GM23338 (cell line): ENCODE data around the gene STIL. TPM values are rescaled to one million over a fixed set of nuclear protein-coding genes. Genes with fewer than 3 reads are reported as not detected.
"Not testable (repeated sequence)": the region's sequence is repeated elsewhere in the genome, so short reads cannot be mapped to it uniquely, and the experiment has no call there.

Experiments
- ATAC-seq: fragments of 200-7000 bp; cut with Tn5 transposase; 3 replicates; pipeline ENCODE4 v1.9.1; 2020
- DNase-seq: peaks from one replicate; pipeline ENCODE4 v3.0.0-alpha.2; 2015; ENCODE audit warnings: low spot score
- H2AFZ ChIP-seq: fragments of 200-600 bp; sonication (generic); 2 replicates; pipeline ENCODE4 v1.8.0; 2016; ENCODE audit warnings: antibody characterized with exemption, mild to moderate bottlenecking, moderate library complexity
- H3F3A ChIP-seq: fragments of 200-600 bp; sonication (generic); replicated peaks from 2 replicates; pipeline ENCODE4 v1.8.0; 2017; ENCODE audit warnings: antibody characterized with exemption, mixed run types, low read depth
- H3K27ac ChIP-seq: fragments of 200-600 bp; sonication (generic); 2 replicates; pipeline ENCODE4 v1.6.1; 2016; ENCODE audit warnings: low read depth
- H3K27me3 ChIP-seq: fragments of 200-600 bp; sonication (generic); 2 replicates; pipeline ENCODE4 v1.8.0; 2016; ENCODE audit warnings: mild to moderate bottlenecking, mixed run types, moderate library complexity; ENCODE audit not compliant: insufficient read depth
- H3K36me3 ChIP-seq: fragments of 200-600 bp; sonication (generic); 2 replicates; pipeline ENCODE4 v1.8.0; 2016; ENCODE audit warnings: mild to moderate bottlenecking; ENCODE audit not compliant: insufficient read depth
- H3K4me1 ChIP-seq: fragments of 200-600 bp; sonication (generic); 2 replicates; pipeline ENCODE4 v1.8.0; 2016; ENCODE audit warnings: mild to moderate bottlenecking, moderate library complexity; ENCODE audit not compliant: insufficient read depth
- H3K4me2 ChIP-seq: fragments of 200-600 bp; sonication (generic); 2 replicates; pipeline ENCODE4 v1.7.1; 2017; ENCODE audit warnings: mixed run types
- H3K4me3 ChIP-seq: fragments of 200-600 bp; sonication (generic); 2 replicates; pipeline ENCODE4 v1.6.1; 2016; ENCODE audit warnings: mixed run types
- H3K79me2 ChIP-seq: fragments of 200-600 bp; sonication (generic); replicated peaks from 2 replicates; pipeline ENCODE4 v1.8.0; 2017; ENCODE audit warnings: mild to moderate bottlenecking; ENCODE audit not compliant: insufficient read depth
- H3K9me2 ChIP-seq: fragments of 200-600 bp; sonication (generic); 2 replicates; pipeline ENCODE4 v1.8.0; 2017; ENCODE audit not compliant: insufficient read depth
- H4K20me1 ChIP-seq: fragments of 200-600 bp; sonication (generic); replicated peaks from 2 replicates; pipeline ENCODE4 v1.8.0; 2017; ENCODE audit warnings: mild to moderate bottlenecking; ENCODE audit not compliant: insufficient read depth
- H3K27ac Mint-ChIP-seq: 2 replicates; pipeline ENCODE4 v1.8.0; 2020; ENCODE audit warnings: inconsistent platforms, mild to moderate bottlenecking, moderate library complexity, mixed read lengths
- H3K27me3 Mint-ChIP-seq: 3 replicates; pipeline ENCODE4 v1.8.0; 2022; ENCODE audit warnings: low read depth, mild to moderate bottlenecking, moderate library complexity, mixed read lengths, inconsistent platforms; ENCODE audit not compliant: insufficient read depth, poor library complexity
- H3K36me3 Mint-ChIP-seq: 3 replicates; pipeline ENCODE4 v1.8.0; 2021; ENCODE audit warnings: low read depth, mild to moderate bottlenecking, inconsistent platforms, moderate library complexity, mixed read lengths
- H3K4me1 Mint-ChIP-seq: 3 replicates; pipeline ENCODE4 v1.8.0; 2020; ENCODE audit warnings: mild to moderate bottlenecking, inconsistent platforms, mixed read lengths
- H3K4me3 Mint-ChIP-seq: 3 replicates; pipeline ENCODE4 v1.8.0; 2021; ENCODE audit warnings: moderate library complexity, mild to moderate bottlenecking, inconsistent platforms, mixed read lengths
- H3K9me3 Mint-ChIP-seq: 3 replicates; pipeline ENCODE4 v1.8.0; 2020; ENCODE audit warnings: moderate library complexity, mild to moderate bottlenecking, inconsistent platforms, mixed read lengths
- EZH2 ChIP-seq: fragments of 200-600 bp; sonication (generic); IDR thresholded peaks from one replicate; pipeline ENCODE4 v1.8.0; 2017; ENCODE audit warnings: antibody characterized with exemption, mild to moderate bottlenecking, low read depth; ENCODE audit not compliant: unreplicated experiment
- EZH2phosphoT487 ChIP-seq: fragments of 200-600 bp; sonication (generic); IDR thresholded peaks from one replicate; pipeline ENCODE4 v1.8.1; 2018; ENCODE audit warnings: antibody characterized with exemption; ENCODE audit not compliant: unreplicated experiment
- JUNB ChIP-seq: IDR thresholded peaks from one replicate; pipeline ENCODE4 v1.6.1; 2016; ENCODE audit warnings: antibody characterized with exemption; ENCODE audit not compliant: unreplicated experiment
- NANOG ChIP-seq: IDR thresholded peaks from 2 replicates; pipeline ENCODE4 v1.6.1; 2016; ENCODE audit warnings: antibody characterized with exemption, borderline replicate concordance
- POLR2AphosphoS5 ChIP-seq: IDR thresholded peaks from 2 replicates; pipeline ENCODE4 v1.6.1; 2016; ENCODE audit warnings: antibody characterized with exemption, low read depth
- ZNF114 ChIP-seq: fragments of 250-450 bp; sonication (Bioruptor Pico); IDR thresholded peaks from 2 replicates; pipeline ENCODE4 v1.5.0; 2020; ENCODE audit warnings: mild to moderate bottlenecking, moderate library complexity
- ZNF331 ChIP-seq: fragments of 250-450 bp; sonication (Bioruptor Pico); IDR thresholded peaks from 2 replicates; pipeline ENCODE4 v1.5.0; 2020; ENCODE audit warnings: low read depth, mild to moderate bottlenecking, moderate library complexity
- polyA plus RNA-seq: library from polyadenylated mRNA; unstranded; fragments of >200 nt; fragmentation: Nextera tagmentation; extraction: Ambion mirVana; gene quantifications from 2 replicates; pipeline ENCODE4 v1.2.1, GENCODE V29; 2016
- total RNA-seq: library from RNA; depleted of rRNA; stranded (reverse); fragments of >200 nt; shearing (Covaris generic); gene quantifications from 2 replicates; pipeline ENCODE4 v1.2.3, GENCODE V29; 2014
- TF ChIP-seq, protein P1 (sequence below): IDR thresholded peaks from 2 replicates; pipeline ENCODE4 v1.6.1; 2016; ENCODE audit warnings: antibody characterized with exemption
- TF ChIP-seq, protein P2 (sequence below): IDR thresholded peaks from one replicate; pipeline ENCODE4 v1.6.1; 2018; ENCODE audit warnings: antibody characterized with exemption; ENCODE audit not compliant: unreplicated experiment
- TF ChIP-seq, protein P3 (sequence below), 2 experiments: fragments of 200-600 bp in 1 of 2; sonication (generic) in 1 of 2; conservative IDR thresholded peaks; 2 replicates each; pipeline versions ENCODE4 v1.5.1 to v1.6.1; 2016 to 2017; ENCODE audit warnings: antibody characterized with exemption in 2 of 2, low read depth in 2 of 2, mild to moderate bottlenecking in 2 of 2, moderate library complexity in 1 of 2

Gene STIL
- total and polyA plus RNA-seq, 2 experiments from 2014 or later = 15.6 to 38.2 TPM

DNA sequence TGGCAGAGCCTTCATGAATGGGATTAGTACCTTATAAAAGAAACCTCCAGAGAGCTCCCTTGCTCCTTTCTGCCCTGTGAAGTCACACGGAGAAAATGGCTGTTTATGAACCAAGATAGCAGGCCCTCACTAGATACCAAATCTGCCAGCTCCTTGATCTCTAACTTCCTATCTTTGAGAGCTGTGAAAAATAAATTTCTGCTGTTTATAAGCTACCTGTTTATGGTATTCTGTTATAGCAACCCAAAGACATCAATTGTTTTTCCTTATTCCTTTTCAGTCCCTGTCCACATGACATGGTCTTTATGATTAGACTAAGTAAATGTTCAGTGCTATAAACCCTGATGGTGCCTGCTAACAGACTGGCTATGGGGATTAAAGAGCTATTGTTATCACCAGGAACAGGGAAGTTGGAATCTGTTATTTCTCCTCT is 9.7 kb upstream of the STIL start (continued):
- TF ChIP-seq EZH2phosphoT487 (no peak), ZNF331 (CRISPR knock-in tag) (no peak), ZNF114 (CRISPR knock-in tag) (no peak), EZH2 (no peak), JUNB (no peak)
- TF ChIP-seq, protein P1, sequence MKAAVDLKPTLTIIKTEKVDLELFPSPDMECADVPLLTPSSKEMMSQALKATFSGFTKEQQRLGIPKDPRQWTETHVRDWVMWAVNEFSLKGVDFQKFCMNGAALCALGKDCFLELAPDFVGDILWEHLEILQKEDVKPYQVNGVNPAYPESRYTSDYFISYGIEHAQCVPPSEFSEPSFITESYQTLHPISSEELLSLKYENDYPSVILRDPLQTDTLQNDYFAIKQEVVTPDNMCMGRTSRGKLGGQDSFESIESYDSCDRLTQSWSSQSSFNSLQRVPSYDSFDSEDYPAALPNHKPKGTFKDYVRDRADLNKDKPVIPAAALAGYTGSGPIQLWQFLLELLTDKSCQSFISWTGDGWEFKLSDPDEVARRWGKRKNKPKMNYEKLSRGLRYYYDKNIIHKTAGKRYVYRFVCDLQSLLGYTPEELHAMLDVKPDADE = no peak
- TF ChIP-seq, protein P2, sequence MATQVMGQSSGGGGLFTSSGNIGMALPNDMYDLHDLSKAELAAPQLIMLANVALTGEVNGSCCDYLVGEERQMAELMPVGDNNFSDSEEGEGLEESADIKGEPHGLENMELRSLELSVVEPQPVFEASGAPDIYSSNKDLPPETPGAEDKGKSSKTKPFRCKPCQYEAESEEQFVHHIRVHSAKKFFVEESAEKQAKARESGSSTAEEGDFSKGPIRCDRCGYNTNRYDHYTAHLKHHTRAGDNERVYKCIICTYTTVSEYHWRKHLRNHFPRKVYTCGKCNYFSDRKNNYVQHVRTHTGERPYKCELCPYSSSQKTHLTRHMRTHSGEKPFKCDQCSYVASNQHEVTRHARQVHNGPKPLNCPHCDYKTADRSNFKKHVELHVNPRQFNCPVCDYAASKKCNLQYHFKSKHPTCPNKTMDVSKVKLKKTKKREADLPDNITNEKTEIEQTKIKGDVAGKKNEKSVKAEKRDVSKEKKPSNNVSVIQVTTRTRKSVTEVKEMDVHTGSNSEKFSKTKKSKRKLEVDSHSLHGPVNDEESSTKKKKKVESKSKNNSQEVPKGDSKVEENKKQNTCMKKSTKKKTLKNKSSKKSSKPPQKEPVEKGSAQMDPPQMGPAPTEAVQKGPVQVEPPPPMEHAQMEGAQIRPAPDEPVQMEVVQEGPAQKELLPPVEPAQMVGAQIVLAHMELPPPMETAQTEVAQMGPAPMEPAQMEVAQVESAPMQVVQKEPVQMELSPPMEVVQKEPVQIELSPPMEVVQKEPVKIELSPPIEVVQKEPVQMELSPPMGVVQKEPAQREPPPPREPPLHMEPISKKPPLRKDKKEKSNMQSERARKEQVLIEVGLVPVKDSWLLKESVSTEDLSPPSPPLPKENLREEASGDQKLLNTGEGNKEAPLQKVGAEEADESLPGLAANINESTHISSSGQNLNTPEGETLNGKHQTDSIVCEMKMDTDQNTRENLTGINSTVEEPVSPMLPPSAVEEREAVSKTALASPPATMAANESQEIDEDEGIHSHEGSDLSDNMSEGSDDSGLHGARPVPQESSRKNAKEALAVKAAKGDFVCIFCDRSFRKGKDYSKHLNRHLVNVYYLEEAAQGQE = no peak

DNA sequence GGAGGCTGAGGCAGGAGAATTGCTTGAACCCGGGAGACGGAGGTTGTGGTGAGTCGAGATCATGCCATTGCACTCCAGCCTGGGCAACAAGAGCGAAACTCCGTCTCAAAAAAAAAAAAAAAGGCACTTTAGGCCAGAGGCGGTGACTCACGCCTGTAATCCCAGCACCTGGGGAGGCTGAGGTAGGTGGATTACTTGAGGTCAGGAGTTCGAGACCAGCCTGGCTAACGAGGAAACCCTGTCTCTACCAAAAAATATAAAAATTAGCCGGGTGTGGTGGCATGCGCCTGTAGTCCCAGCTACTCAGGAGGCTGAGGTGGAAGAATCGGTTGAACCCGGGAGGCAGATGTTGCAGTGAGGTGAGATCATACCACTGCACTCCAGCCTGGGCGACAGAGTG is 6.0 kb upstream of the STIL start:
- H3K4me2 ChIP-seq, DNase-seq, H3K9me3 Mint-ChIP-seq, ATAC-seq, H3K9me2 ChIP-seq, H3K4me3 ChIP-seq, H3K36me3 ChIP-seq, H3K27me3 Mint-ChIP-seq, H2AFZ ChIP-seq, H3F3A ChIP-seq, H3K4me1 ChIP-seq, H3K4me1 Mint-ChIP-seq, H3K36me3 Mint-ChIP-seq, H3K27me3 ChIP-seq, H3K79me2 ChIP-seq, H3K27ac Mint-ChIP-seq, H3K27ac ChIP-seq, H4K20me1 ChIP-seq, H3K4me3 Mint-ChIP-seq: not testable (repeated sequence)

DNA sequence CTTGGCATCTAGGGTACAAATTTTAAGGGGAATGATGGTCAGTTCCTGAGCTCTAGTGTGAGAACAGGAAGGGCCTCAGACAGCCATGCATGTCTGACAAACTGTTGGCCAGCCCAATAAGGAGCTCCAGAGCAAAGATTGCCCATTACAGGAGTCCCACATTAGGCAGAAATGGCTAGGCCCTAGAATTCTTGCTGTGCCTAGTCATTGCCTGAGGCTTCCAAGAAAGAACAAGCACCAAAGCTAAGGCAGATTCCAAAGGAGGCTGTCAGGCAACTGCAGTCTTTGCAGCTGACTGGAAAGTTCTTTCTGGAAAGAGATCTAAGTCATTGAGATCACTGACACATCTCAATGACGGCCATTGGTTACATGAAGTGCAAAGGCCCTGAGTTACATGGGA is 3.9 kb upstream of the STIL start:
- Mint-ChIP-seq H3K36me3 (no peaks in the 10 kb centered on the region), H3K4me1 (peaks cover 4% of the 10 kb centered on the region; the same call in 2 of the 3 replicates), H3K27me3 (peaks cover 6% of the 10 kb centered on the region), H3K27ac (no peak overlapping the region), H3K4me3 (no peak overlapping the region), H3K9me3 (no peaks in the 10 kb centered on the region; the same call in 2 of the 3 replicates)
- ATAC-seq (no peak), DNase-seq (no peak)
- Histone ChIP-seq H3K27me3 (no peaks in the 10 kb centered on the region), H3K27ac (no peak overlapping the region), H3K4me2 (no peak overlapping the region), H3F3A (peaks cover 6% of the 10 kb centered on the region), H3K9me2 (no peaks in the 10 kb centered on the region), H3K36me3 (no peaks in the 10 kb centered on the region), H3K4me3 (no peak overlapping the region), H3K4me1 (peaks cover 2% of the 10 kb centered on the region), H3K79me2 (peaks cover 8% of the 10 kb centered on the region), H4K20me1 (peaks cover under 1% of the 10 kb centered on the region; the same call in 1 of the 2 replicates), H2AFZ (0 out of 2 replicates have a peak overlapping the region, but pooled peaks have one; percentile 28)
- TF ChIP-seq JUNB = no peak
- TF ChIP-seq POLR2AphosphoS5 = no peak
- TF ChIP-seq, protein P3, sequence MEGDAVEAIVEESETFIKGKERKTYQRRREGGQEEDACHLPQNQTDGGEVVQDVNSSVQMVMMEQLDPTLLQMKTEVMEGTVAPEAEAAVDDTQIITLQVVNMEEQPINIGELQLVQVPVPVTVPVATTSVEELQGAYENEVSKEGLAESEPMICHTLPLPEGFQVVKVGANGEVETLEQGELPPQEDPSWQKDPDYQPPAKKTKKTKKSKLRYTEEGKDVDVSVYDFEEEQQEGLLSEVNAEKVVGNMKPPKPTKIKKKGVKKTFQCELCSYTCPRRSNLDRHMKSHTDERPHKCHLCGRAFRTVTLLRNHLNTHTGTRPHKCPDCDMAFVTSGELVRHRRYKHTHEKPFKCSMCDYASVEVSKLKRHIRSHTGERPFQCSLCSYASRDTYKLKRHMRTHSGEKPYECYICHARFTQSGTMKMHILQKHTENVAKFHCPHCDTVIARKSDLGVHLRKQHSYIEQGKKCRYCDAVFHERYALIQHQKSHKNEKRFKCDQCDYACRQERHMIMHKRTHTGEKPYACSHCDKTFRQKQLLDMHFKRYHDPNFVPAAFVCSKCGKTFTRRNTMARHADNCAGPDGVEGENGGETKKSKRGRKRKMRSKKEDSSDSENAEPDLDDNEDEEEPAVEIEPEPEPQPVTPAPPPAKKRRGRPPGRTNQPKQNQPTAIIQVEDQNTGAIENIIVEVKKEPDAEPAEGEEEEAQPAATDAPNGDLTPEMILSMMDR (conservative IDR thresholded peaks at IDR 0.05; ENCODE audit: low read depth in 2 of 2) = no peak
- TF ChIP-seq EZH2phosphoT487 = no peak
- no peak for TF ChIP-seq NANOG
